ENCODE measurements around the gene SPIRE2.

- TF ChIP-seq ZNF12 (CRISPR knock-in tag; IDR thresholded peaks at IDR 0.05) = no peak
- TF ChIP-seq ATF3 (IDR thresholded peaks at IDR 0.05) = no peak
- no peak for TF ChIP-seq ATF3 (CRISPR knock-in tag; conservative IDR thresholded peaks at IDR 0.05)
- TF ChIP-seq EZH2 (IDR thresholded peaks at IDR 0.05; ENCODE audit: borderline replicate concordance, low read depth, low read length) = no peak
- no peak for TF ChIP-seq TFAP4 (CRISPR knock-in tag; IDR thresholded peaks at IDR 0.05; ENCODE audit: borderline replicate concordance)
- TF ChIP-seq HDAC8 (tag; IDR thresholded peaks at IDR 0.05) = no peak
- TF ChIP-seq NR2C2 (CRISPR knock-in tag; IDR thresholded peaks at IDR 0.05) = no peak
- no peak for TF ChIP-seq NR2C2 (tag; IDR thresholded peaks at IDR 0.05)
- no peak for TF ChIP-seq POLR3A (IDR thresholded peaks at IDR 0.05; ENCODE audit: borderline replicate concordance, extremely low read depth, insufficient read depth, insufficient read length)
- no peak for TF ChIP-seq ZNF740 (CRISPR knock-in tag; IDR thresholded peaks at IDR 0.05)
- no peak for TF ChIP-seq ZNF740 (tag; IDR thresholded peaks at IDR 0.05)
- no peak for TF ChIP-seq GATA2 (CRISPR knock-in tag; IDR thresholded peaks at IDR 0.05)
- no peak for TF ChIP-seq ZKSCAN8 (CRISPR knock-in tag; IDR thresholded peaks at IDR 0.05)
- no peak for TF ChIP-seq CTCF (IDR thresholded peaks at IDR 0.05 in 2 of 3, conservative IDR thresholded peaks at IDR 0.05 in 1 of 3; ENCODE audit: insufficient read depth in 2 of 3, low read depth in 1 of 3, low read length in 3 of 3)
Measured at GRCh38 chr16:89845417-89845816, 17.1 kb downstream of the SPIRE2 start.

All from K562 (cell line).